GM23248 (cell line): ENCODE results near the gene LRIG1.

Experiments used
- EZH2 ChIP-seq: fragments of 200-600 bp; sonication (generic); IDR thresholded peaks from 2 replicates; pipeline ENCODE4 v1.6.1; 2018; ENCODE audit warnings: antibody characterized with exemption, mild to moderate bottlenecking; ENCODE audit not compliant: insufficient read depth, poor library complexity, severe bottlenecking
- EZH2phosphoT487 ChIP-seq: fragments of 200-600 bp; sonication (generic); IDR thresholded peaks from 2 replicates; pipeline ENCODE4 v1.6.1; 2018; ENCODE audit warnings: antibody characterized with exemption, moderate library complexity, mild to moderate bottlenecking, low read depth; ENCODE audit not compliant: insufficient read depth

GRCh38 chr3:66444146-66444644 lies 56.6 kb downstream of the LRIG1 start:
- no peak for TF ChIP-seq EZH2
- TF ChIP-seq EZH2phosphoT487: no peak
